ENCODE data around the gene ZNF335.
A peak's percentile ranks its signal among the peaks of the same experiment; 100 is the strongest.
"Not testable (repeated sequence)": the region's sequence is repeated elsewhere in the genome, so short reads cannot be mapped to it uniquely, and the experiment has no call there.

Gene ZNF335

DNA sequence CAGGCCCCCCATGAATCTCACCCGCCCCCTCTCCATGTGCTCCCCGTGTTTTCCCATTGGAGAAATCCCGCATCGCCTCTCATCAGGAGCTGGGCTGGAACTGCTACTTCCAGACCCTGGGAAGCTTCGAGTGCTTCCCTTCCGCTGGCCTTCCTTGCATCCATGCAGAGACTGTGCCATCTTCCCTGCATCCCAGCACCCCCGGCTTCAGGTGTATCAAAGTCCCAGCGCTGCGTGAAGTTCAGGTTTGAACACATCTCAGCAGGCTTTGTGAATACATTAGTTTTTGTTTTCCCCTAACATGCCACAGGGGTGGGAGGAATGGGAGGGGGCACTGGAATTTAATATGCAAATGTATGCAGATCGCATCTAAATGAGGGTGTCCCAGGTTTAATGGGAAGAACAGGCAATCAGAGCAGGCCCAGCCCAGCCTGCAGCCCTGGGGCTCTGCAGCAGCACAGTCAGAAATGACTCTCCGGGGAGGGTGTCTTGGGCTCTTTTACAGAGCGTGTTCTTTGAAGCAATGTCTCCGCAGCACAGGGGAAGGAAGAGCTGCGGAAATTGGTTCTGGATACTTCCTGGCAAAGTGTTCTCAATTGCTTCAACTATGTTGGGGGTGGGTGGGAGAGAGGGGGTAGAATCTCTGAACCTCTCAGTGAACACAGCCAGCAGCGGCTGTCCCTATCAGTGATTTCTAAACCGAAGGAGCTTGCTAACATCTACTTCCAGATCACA, 28.4 kb upstream of the ZNF335 start:
- DNase-seq = no peak

DNA sequence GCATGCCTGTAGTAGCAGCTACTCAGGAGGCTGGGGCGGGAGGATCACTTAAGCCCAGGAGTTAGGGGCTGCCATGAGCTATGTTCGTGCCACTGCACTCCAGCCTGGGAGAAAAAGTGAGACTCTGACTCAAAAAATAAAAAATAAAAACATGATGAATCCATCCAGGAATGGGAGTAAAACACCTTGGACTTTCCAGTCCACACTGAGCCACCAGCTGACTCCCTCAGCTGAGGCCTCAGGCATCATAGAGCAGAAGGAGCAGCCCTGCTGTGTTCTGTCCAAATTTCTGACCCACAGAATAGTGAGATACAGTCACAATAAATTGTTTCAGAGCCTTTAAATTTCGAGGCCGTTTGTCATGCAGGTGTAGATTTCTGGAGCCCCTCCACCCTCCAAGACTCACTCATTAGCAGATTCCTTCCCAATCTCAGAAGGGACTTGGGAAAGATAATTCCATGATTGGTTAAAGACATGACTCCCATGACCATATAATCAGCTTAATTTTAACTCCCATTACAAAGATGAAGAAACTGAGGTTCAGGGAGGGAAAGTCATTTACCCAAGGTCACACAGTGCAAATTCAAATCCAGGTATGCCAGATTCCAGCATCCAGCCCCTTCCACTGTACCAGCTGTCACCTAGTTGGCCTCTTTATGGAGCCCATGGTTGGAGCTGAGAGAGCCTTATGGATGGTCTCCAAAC, 27.7 kb upstream of the ZNF335 start:
- DNase-seq = no peak

DNA sequence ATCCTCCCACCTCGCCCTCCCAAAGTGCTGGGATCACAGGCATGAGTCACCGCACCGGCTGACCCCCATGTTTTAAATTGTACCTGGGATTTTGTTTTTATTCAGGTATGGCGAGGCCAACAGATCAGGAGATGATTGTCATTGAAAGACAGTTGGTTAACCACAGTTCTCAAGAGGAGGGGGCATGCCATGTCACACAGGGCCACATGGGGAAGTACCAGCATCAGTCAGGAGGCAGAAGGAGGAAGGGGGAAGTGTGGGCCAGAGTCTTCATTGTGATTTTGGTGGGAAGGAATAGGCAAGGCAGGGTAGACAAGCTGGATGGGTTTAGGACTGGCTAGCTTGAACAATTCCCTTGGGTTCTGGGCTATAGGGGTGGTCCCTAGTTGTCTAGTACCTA, 26.8 kb upstream of the ZNF335 start:
- no peak for DNase-seq

DNA sequence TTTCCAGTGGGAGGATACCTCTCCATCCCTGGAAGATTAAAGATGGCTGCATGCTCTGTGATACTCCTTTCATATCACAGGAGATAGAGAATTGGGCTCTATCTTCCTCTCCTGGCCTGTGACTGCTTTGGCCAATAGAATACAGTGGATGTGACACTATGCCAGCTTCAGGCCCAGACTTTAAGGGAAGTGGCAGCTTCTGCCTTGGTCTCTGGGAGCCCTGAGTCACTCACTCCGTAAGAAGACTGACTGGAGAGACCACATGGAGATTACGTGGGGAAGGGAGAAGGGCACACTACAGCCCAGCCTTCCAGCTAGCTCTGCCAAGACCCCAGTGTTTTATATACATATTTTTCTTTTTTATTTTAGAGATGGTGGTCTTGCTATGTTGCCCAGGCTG, 26.3 kb upstream of the ZNF335 start:
- no peak for DNase-seq

DNA sequence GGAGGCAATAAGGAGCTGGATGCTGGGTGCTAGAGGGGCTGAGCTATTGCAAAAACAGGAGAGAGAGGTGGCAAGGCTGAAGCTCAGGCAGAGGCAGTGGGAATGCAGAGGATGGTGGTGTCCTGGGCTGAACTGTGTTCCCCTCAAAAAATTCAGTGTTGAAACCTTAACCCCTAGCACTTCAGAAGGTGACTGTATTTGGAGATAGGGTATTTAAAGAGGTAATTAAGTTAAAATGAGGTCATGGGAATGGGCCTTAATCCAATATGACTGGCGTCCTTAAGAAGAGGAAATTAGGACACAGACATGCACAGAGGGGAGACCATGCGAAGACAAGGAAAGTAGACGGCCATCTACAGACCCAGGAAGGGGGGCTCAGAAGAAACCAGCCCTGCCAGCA, 25.2 kb upstream of the ZNF335 start:
- DNase-seq = no peak

DNA sequence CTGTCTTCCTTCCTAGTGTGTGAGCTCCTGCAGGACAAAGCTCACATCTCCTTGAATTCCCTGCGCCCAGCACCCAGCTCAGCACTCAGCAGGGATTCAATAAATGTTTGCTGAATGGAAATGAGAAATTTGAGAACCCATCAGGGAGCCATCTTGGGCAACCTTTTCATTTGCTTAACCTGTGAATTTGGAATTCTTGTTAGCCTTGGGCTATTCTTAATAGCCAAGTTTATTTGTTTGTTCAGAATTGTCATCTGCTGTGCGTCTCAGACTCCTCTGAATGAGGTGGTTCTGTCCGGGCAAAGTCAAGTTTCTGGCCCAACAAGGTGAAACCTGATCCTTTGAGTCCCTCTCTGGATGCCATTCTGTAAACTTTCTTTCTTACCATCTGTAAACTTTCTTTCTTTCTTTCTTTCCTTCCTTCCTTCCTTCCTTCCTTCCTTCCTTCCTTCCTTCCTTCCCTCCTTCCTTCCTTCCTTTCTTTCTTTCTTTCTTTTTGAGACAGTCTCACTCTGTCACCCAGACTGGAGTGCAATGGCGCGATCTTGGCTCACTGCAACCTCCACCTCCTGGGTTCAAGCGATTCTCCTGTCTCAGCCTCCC, 23.6 kb upstream of the ZNF335 start:
- not testable (repeated sequence) for DNase-seq

DNA sequence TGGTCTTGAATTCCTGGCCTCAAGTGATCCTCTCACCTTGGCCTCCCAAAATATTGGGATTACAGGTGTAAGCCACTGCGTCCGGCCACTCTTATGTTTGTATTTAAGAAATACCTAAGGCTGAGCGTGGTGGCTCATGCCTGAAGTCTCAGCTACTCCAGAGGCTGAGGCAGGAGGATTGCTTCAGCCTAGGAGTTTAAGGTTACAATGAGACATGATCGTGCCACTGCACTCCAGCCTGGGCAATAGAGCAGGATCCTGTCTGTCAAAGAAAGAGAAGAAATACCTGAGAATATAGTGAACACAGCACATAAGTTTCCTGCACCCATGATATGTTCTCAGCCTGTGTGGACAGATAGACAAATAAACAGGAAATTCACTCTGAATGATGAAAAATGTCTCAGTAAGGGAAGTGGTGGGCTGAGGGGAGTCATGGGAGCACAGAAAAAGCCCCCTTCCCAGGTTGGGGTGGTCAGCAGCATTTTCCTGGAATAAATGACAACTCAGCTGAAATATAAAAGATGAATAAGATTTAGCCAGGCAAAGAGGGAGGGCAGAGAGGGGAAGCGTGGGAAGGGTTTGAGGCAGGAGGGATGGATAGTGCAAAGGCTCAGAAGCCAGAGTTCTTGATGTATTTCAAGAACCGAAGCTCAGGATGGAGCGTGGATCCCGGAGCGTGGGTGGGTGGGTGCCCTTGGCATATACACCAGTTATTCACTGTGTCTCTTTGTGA, 22.9 kb upstream of the ZNF335 start:
- no peak for DNase-seq

DNA sequence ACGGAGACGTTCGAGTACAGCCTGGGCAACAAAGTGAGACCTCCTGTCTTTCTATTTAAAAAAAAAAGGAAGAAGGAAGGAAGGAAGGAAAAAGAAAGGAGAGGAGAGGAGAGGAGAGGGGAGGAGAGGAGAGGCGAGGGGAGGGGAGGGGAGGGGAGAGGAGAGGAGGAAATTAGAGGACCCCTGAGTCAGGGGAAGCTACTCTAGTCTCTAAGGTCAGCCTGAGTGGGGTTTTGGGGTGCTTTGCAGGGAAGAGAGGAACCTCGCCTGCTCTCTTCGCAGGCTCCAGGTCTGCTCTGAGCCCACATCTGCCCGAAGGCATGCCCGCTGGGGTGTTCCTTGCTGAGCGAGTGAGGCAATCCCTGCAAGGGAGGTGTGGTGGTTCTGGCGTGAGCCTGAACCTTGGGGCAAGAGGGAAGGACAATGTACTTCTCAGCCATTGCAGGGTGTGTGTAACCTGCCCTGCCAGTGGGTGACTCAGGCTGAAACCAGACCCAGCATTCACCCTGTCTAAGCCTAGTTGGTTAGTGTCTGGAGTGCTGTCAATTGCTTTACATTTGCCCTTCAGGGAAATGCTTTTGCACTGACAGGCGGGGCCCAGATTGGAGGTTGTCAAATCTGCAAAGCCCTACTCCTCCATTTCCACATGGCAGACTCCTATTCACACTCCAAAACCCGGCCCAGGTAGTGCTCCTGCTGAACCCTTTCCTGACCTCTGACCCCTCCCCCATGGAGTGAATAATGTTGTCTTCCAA, 21.4 kb upstream of the ZNF335 start:
- no peak for DNase-seq

DNA sequence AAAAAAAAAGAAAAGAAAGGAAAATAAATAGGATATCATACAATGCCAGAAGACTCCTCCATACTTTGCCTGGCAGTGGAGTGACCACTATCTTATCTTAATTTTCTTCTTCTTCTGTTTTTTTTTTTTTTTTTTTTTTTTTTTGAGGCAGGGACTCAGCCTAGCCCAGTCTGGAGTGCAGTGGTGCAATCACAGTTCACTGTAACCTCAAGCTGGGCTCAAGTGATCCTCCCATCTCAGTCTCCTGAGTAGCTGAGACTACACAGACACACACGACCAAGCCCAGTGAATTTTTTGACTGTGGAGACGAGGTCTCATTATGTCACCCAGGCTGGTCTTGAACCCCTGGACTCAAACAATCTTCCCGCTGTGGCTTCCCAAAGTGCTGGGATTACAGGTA, 19.6 kb upstream of the ZNF335 start:
- no peak for DNase-seq

DNA sequence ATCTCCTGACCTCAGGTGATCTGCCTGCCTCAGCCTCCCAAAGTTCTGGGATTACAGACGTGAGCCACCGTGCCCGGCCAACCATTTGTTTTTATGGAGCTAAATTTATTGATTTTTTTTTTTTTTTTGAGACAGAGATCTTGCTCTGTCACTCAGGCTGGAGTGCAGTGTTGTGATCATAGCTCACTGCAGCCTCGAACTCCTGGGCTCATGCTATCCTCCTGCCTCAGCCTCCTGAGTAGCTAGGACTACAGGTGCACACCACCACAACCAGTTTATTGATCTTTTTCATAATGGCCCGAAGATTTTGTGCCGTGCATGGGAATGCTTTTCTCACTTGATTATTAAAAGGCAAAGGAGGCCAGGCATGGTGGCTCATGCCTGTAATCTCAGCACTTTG, 16.8 kb upstream of the ZNF335 start:
- DNase-seq = not testable (repeated sequence)

DNA sequence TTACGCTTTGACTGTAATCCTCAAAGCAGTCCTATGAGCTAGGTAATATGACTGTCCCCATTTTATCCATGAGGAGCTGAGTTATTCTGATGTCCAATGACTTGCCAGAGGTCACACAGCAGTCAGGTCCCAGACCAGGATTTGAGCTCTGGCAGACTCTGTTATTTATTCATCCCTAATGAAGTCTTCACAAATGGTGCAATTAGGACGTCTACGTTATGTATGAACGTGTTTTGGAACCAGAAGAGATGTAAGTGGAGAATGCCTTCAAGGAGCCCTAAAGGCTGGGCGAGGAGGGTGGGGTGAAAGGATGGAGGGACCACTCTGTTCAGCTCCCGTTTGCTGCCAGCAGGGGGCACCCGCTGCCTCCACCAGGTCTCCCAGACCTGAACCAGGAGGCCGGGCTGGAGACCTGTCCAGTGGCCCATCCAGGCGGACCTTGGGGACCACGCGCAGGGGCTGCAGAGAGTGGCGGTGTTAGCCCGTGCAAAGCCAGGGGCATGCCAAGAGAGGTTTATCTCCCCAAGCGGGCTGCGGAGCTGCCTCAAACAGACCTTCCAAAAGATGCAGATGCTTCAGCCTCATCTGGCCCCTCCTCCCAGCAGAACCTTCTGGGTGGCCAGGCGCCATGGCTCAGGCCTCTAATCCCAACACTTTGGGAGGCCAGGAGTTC, 15.2 kb upstream of the ZNF335 start:
- DNase-seq = peak; percentile 81

DNA sequence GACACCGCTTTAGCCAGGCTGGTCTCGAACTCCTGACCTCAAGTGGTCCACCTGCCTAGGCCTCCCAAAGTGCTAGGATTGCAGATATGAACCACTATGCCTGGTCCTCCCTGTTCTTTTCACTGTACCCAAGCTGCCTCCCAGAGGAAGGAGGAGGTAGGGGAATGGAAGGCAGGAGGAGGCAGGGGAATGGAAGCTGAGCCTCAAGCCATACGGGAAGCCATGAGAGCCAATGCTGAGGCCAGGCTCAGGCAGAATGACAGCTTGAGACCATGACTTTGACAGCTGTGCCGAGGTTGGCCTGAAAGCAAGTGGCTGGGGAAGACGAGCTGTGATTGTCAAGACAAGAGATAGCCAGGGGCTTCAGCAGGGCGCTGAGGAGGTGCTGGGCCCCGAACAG, 13.6 kb upstream of the ZNF335 start:
- no peak for DNase-seq

DNA sequence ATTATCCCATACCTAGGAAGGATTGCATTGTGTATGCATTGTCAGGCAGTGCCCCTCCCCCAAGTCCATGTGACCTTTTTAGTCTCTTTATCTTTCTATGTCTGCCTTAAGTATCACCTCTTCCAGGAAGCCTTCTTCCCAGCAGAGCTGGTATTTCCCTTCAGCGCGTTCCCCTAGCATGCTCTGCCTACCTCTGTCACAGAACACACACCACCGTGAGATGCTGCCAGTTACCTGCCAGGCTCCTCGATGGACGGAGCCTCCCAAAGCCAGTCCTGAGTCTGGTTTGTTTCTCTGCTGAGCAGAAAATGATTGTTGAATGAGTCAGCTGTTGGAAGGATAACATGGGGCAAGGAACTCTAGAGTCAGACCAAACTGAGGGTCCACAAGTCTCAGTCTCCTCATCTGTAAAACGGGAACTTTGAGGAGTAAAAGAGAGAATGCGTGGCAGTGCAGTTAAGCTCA, 11.3 kb upstream of the ZNF335 start:
- DNase-seq = peak; percentile 34

DNA sequence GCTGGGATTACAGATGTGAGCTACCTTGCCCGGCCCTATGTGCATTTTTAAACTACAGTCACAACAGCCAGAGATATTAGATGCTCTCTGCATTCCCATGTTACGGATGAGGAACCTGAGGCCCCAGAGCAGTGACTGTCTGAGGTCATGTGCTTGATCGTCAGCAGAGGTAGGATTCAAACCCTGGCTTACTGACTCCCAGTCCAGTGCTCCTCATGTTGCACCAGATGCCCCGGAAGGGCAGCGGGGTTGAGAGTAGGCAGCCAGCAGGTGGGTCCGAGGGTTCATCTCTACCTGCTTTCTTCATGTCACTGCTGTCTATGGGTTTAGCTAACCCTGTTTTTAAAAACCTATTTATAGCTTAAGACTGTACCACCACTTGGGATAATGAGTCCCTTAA, 9.3 kb upstream of the ZNF335 start:
- no peak for DNase-seq

DNA sequence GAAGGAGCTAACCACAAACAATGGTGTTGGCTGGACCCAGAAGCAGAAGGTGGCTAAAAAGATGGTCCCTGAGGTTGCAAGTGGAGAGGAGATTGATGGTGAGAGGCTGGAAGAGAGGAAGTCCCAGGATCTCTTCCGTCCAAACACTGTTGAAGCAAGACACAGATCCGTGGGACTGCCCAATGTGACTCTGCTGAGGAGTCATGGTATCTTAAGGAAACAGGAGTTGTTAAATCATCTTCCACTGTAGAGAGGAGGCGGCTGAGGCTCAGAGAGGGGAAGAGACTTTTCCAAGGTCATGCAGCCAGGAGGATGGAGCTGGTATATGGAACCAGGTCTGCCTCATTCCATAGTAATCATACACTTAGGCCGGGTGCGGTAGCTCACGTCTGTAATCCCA, 4.1 kb upstream of the ZNF335 start:
- no peak for DNase-seq

DNA sequence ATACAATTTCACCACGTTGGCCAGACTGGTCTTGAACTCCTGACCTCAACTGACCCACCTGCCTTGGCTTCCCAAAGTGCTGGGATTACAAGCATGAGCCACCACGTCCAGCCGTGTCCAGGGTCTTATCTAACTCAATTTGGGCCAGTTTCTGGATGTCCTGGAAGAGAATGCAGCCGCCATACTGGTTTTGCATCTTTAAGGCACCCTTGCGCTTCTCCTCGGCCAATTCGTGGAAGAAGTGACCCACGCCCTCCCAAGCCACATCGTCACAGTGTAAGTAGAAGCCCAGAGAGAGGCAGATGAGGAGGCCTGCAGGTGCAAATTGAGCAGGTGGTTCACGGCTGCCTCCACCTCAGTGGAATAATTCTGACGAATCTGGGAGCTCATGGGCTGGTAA, 3.7 kb upstream of the ZNF335 start:
- no peak for DNase-seq

DNA sequence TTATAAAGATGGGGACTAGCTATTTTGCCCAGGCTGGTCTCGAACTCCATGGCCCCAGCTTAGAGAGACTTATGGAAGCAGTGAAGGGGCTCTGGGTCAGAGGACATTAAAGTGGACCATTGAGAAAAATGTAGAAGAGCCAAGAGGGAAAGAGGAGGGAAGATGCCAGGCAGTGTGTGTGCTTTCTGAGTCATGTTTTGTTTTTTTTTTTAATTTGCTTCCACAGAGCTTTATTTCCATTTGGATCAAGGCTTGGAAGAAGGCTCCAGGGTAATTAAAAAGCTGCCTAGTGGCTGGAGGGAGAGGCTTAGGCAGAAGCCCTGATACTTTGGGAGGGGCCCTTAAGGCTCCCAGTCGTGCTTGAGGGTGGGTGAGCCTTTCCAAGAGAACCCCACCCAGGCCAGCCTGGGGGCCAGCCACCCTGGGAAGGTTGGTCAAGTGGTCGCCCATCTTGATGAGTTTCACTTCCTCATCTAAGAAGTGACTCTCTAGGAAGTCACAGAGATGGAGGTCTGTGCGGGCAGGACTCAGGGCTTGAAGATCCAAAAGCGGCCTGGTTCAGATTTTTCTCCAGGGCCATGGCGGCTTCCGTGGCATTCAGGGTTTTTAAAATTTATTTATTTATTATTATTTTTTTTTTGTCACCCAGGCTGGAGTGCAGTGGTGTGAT, 3.0 kb upstream of the ZNF335 start:
- no peak for DNase-seq

DNA sequence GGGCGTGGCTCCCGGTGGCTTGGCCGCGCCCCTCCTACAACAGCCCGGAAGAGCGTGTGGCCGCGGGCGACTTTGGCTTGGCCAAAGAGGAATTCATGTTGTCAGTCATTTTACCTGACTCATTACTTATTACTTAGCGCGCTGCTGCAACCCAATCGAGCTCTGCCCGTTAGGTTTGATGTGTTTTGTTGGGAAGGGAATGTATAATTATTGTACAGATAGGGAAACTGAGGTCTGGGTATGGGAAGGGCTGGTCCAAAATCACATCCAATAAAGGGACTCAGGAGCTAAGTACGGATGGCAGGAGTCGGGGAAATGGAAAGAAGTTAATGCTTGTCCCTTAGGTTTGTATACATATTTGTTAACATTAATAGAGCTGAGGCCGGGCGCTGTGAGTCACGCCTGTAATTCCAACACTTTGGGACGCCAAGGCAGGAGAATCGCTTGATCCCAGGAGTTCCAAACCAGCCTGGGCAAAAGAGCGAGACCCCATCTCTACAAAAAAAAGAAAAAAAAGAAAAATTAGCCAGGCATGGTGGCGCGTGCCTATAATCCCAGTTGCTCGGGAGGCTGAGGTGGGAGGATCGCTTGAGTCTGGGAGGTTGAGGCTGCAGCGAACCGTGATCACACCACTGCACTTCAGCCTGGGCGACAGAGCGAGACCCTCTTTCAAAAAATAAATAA, 639 bp upstream of the ZNF335 start:
- no peak for DNase-seq

DNA sequence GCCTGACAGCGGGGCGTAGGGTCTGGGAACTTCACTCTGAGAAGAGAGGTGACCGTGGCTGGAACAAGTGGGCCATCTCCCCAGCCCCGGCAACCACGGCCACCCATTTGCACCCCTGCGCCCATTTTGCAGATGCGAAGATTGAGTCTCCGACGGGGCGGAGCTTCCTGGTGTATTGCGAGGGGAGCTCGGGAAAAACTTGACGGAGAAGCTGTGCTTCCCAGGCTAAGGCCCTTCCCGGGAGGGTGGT, 653 bp downstream of the ZNF335 start:
- no peak for DNase-seq

DNA sequence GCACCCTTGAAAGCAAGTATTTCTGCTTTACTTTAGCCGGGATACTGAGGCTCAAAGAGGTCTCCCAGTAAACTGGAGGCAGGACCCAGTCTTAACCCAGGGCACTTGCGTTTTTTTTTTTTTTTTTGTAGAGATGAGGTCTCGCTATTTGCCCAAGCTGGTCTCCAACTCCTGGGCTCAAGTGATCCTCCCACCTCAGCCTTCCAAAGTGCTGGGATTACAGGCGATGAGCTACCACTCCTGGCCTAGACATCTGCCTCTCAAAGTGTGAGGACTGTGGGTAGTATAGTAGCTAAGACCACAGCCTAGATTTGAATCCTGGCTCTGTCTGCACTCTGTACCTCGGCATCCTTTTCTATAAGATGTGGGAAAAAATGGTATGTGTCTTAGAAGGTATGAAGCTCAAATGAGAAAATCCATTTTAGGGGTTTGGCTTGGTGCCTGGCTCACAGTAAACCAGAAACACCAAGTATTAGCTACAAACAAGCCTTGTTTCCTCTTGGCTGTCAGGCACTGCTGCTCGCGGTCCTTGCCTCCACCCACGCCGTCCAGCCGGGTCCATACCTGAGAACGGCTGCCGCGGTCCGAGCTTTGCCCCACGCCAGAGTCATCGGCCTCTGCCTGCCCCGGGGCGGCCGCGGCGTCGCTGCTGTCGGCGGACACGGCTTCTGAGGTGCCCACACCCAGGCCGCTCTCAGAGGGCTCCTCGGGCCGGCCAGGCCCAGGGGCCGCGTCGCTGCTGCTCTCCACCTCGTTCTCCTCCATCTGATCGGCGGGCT, 1.2 kb downstream of the ZNF335 start:
- DNase-seq = no peak
